Endothelial cell of umbilical vein (primary cell): ENCODE results near the gene OR5K2.

ENCODE experiments used
- CTCF ChIP-seq, 2 donors: IDR thresholded peaks; 1 replicate in 1 of 2; 2 replicates in 1 of 2; pipeline ENCODE4 v1.5.1; 2011; ENCODE audit warnings: low read length in 2 of 2, mild to moderate bottlenecking in 2 of 2, moderate library complexity in 2 of 2, control low read depth in 1 of 2, inconsistent platforms in 1 of 2, low read depth in 1 of 2; ENCODE audit not compliant: insufficient read depth in 1 of 2; ENCODE audit errors: extremely low read depth in 1 of 2
- EZH2 ChIP-seq: IDR thresholded peaks from 2 replicates; pipeline ENCODE4 v1.6.1; 2012; ENCODE audit warnings: borderline replicate concordance, low read depth, mild to moderate bottlenecking, moderate library complexity, low read length, inconsistent platforms; ENCODE audit not compliant: severe bottlenecking
- GATA2 ChIP-seq: IDR thresholded peaks from 2 replicates; pipeline ENCODE4 v1.7.0; 2011; ENCODE audit warnings: low read depth, mild to moderate bottlenecking, moderate library complexity, mixed read lengths, low read length; ENCODE audit not compliant: insufficient read length, insufficient read depth
- JUN ChIP-seq: IDR thresholded peaks from 2 replicates; pipeline ENCODE4 v1.6.1; 2011; ENCODE audit warnings: borderline replicate concordance, low read depth; ENCODE audit not compliant: insufficient read length, insufficient read depth
- MAX ChIP-seq: IDR thresholded peaks from 2 replicates; pipeline ENCODE4 v1.6.1; 2011; ENCODE audit not compliant: insufficient read depth, insufficient read length
- POLR2A ChIP-seq: IDR thresholded peaks from 2 replicates; pipeline ENCODE4 v1.6.1; 2012; ENCODE audit warnings: low read depth, mild to moderate bottlenecking, control low read depth, low read length
- POLR2AphosphoS5 ChIP-seq: IDR thresholded peaks from 2 replicates; pipeline ENCODE4 v1.6.1; 2012; ENCODE audit warnings: low read depth, mild to moderate bottlenecking, control low read depth, low read length, moderate library complexity; ENCODE audit not compliant: insufficient read depth

DNA sequence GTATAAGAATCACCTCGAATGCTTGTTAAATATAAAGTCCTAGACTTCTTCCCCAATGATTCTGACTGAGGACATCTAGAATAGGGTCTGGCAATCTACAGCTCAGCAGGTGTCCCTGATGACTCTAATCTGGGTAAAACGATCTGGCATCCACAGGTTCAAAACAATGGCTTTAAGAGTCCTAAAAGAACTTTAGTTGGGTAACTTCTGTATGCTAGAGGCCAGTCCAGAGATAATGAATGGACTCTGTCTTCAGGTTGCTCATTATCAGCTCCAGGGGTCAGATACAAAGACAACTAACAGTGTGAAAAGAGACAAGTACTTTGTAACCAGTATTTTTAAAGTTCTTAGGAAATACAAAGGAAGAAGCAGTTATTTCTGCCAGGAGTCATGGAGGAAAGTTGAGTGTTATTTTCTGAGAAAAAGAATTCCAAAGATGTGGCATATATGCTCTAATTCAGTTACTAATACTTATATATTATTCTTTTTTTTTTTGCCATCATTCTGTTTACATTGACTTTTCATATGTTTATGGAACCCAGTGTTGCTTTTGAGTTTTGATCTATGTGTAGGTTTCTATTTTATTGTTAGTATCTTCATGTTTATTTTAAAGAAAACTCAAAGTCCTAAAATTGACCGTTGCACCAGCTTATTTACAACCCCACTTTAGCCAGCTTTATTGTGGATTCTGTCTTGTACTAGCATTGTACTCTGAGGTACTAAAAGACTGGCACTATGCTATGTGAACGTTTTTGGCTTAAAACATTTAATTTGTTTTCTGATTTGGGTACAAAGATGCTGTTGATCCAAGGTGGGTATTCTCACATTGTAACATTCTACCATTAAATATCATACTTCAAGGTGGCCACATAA lies 31.2 kb downstream of the OR5K2 start:
- no peak for TF ChIP-seq POLR2A
- TF ChIP-seq CTCF (IDR thresholded peaks at IDR 0.05; ENCODE audit: extremely low read depth in 1 of 2, insufficient read depth in 1 of 2, low read depth in 1 of 2, low read length in 2 of 2), result no peak
- TF ChIP-seq EZH2, result no peak
- no peak for TF ChIP-seq JUN
- TF ChIP-seq POLR2AphosphoS5, result no peak
- no peak for TF ChIP-seq MAX
- no peak for TF ChIP-seq GATA2
